Spleen (tissue), 11 donors: ENCODE data around the gene RAI2. TPM values are rescaled to one million over a fixed set of nuclear protein-coding genes. Genes with fewer than 3 reads are reported as not detected.

Experiments used
- DNase-seq: peaks from one replicate; pipeline ENCODE4 v3.0.0-alpha.2; 2020
- H3K27ac ChIP-seq, 8 donors: fragments of 200-600 bp; sonication (generic) in 7 of 8; 1 replicate in 4 of 8; 2 replicates in 4 of 8; pipeline versions ENCODE4 v1.5.0 to v1.8.0; 2016 to 2021; ENCODE audit warnings: inconsistent platforms in 4 of 8, mild to moderate bottlenecking in 4 of 8, moderate library complexity in 1 of 8
- H3K27me3 ChIP-seq, 7 donors: fragments of 200-600 bp; sonication (generic) in 6 of 7; replicated peaks in 1 of 7; 1 replicate in 4 of 7; 2 replicates in 3 of 7; pipeline versions ENCODE4 v1.5.0 to v1.8.0; 2016 to 2021; ENCODE audit warnings: inconsistent platforms in 3 of 7, mild to moderate bottlenecking in 1 of 7
- H3K36me3 ChIP-seq, 6 donors: fragments of 200-600 bp; sonication (generic) in 5 of 6; 1 replicate in 4 of 6; 2 replicates in 2 of 6; pipeline versions ENCODE4 v1.5.0 to v1.8.0; 2016 to 2021; ENCODE audit warnings: inconsistent platforms in 2 of 6
- H3K4me1 ChIP-seq, 6 donors: fragments of 200-600 bp; sonication (generic) in 5 of 6; 1 replicate in 3 of 6; 2 replicates in 3 of 6; pipeline versions ENCODE4 v1.5.0 to v1.8.0; 2016 to 2021; ENCODE audit warnings: inconsistent platforms in 3 of 6
- H3K4me3 ChIP-seq, 8 donors: fragments of 200-600 bp; sonication (generic) in 7 of 8; 1 replicate in 4 of 8; 2 replicates in 4 of 8; pipeline versions ENCODE4 v1.5.0 to v1.8.0; 2016 to 2021; ENCODE audit warnings: inconsistent platforms in 4 of 8, mild to moderate bottlenecking in 4 of 8, moderate library complexity in 2 of 8
- H3K9me3 ChIP-seq, 8 donors: fragments of 200-600 bp; sonication (generic) in 7 of 8; 1 replicate in 4 of 8; 2 replicates in 4 of 8; pipeline versions ENCODE4 v1.5.0 to v1.8.0; 2016 to 2021; ENCODE audit warnings: inconsistent platforms in 4 of 8
- POLR2A ChIP-seq, 3 donors: fragments of 450-650 bp; IDR thresholded peaks; one replicate each; pipeline ENCODE4 v1.5.1; 2017; ENCODE audit warnings: antibody characterized with exemption in 3 of 3, mild to moderate bottlenecking in 1 of 3
- POLR2AphosphoS5 ChIP-seq, 3 donors: sonication (generic); formaldehyde crosslinking; IDR thresholded peaks; one replicate each; pipeline ENCODE4 v1.5.1; 2017; ENCODE audit warnings: antibody characterized with exemption in 3 of 3
- WGBS, 5 donors: extraction: QIAGEN DNeasy Blood & Tissue Kit in 3 of 5; methylation state at CpG; one replicate each; pipeline versions ENCODE4 v1.1.5 to v1.1.7; 2013 to 2018; 5-methylcytosine and 5-hydroxymethylcytosine counted together
- intact Hi-C: fragments of 100-400 bp; cut with DNase I; formaldehyde crosslinking; loops from one replicate; pipeline ENCODE4 v1.15.0; 2023; ENCODE audit warnings: low total_unique reads
- polyA plus RNA-seq, 3 donors: library from polyadenylated mRNA; stranded (reverse); fragments of 200-250 nt; gene quantifications; one replicate each; pipeline ENCODE4 v1.2.1, GENCODE V29; 2013
- total RNA-seq, 7 donors: library from RNA; depleted of rRNA in 3 of 7; stranded (reverse); fragments of >200 nt in 3 of 7; fragmentation: NEBNext Ultra II Directional in 4 of 7; extraction: Animal tissue kit (Norgen Biotek cat#: 25700) in 4 of 7; gene quantifications; one replicate each; pipeline versions ENCODE4 v1.1.0 to v1.2.1, GENCODE V29; 2016 to 2021
- TF ChIP-seq, protein P1 (sequence below), 11 experiments: fragments of 200-600 bp in 7 of 11; fragments of 450-650 bp in 4 of 11; sonication (generic) in 4 of 11; IDR thresholded peaks in 8 of 11; conservative IDR thresholded peaks in 3 of 11; 1 replicate in 7 of 11; 2 replicates in 4 of 11; pipeline versions ENCODE4 v1.4.0 to v1.8.0; 2016 to 2021; ENCODE audit warnings: antibody characterized with exemption in 11 of 11, inconsistent platforms in 4 of 11, mild to moderate bottlenecking in 1 of 11
- donor health status: healthy with polysubstance abuse.
- donor health status: DM: no; HTN: no; CAD: no; lungs with moderate emphysema.
- donor health status: DM: no; HTN: no; CAD: no.
- donor health status: Bipolar disorder and iron deficiency.
- donor health status: healthy.
- donor health status: DM: no; HTN: no; CAD: no.
- donor health status: DM: yes; HTN: yes; CAD: no.

The RAI2 gene
- total and polyA plus RNA-seq, 10 donors: 2.2 to 6.3 (median 4.0) TPM

DNA sequence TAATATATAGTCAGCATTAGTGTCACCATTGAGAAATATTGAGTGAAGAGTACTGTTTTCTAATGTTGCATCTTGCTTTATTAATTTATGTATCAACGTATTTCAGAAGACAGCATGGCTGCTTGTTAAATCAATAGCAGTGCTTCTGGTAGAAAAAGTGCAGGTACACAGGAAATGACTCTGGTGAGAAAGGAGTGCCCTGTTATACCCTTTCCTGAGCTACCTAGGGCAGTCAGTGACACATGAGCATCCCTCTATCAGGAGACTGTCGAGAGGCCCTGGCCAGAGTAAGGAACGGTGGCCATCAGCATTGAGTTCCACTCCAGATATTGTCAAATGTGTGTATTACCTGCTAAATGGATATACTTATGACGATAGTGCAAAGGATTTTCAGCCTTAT, 81.7 kb downstream of the RAI2 start:
- no peak for DNase-seq
- no peaks in the 10 kb centered on the region for H3K36me3 ChIP-seq
- intact Hi-C loops: no loop called here
- WGBS, 5 donors: 83 to 90% (median 86%) methylated on average over 4 of the region's 4 CpGs
- H3K9me3 ChIP-seq: peaks cover 0 to 14% (median 0%) of the 10 kb centered on the region in 8 donors
- H3K4me3 ChIP-seq: no peak overlapping the region
- peaks cover 0 to 5% (median 0%) of the 10 kb centered on the region in 7 donors for H3K27me3 ChIP-seq
- H3K27ac ChIP-seq: no peak overlapping the region
- TF ChIP-seq POLR2A (IDR thresholded peaks at IDR 0.05): no peak
- TF ChIP-seq, protein P1, sequence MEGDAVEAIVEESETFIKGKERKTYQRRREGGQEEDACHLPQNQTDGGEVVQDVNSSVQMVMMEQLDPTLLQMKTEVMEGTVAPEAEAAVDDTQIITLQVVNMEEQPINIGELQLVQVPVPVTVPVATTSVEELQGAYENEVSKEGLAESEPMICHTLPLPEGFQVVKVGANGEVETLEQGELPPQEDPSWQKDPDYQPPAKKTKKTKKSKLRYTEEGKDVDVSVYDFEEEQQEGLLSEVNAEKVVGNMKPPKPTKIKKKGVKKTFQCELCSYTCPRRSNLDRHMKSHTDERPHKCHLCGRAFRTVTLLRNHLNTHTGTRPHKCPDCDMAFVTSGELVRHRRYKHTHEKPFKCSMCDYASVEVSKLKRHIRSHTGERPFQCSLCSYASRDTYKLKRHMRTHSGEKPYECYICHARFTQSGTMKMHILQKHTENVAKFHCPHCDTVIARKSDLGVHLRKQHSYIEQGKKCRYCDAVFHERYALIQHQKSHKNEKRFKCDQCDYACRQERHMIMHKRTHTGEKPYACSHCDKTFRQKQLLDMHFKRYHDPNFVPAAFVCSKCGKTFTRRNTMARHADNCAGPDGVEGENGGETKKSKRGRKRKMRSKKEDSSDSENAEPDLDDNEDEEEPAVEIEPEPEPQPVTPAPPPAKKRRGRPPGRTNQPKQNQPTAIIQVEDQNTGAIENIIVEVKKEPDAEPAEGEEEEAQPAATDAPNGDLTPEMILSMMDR (IDR thresholded peaks at IDR 0.05 in 8 of 11, conservative IDR thresholded peaks at IDR 0.05 in 3 of 11): no peak
- no peak for TF ChIP-seq POLR2AphosphoS5 (IDR thresholded peaks at IDR 0.05)
- no peaks in the 10 kb centered on the region for H3K4me1 ChIP-seq

DNA sequence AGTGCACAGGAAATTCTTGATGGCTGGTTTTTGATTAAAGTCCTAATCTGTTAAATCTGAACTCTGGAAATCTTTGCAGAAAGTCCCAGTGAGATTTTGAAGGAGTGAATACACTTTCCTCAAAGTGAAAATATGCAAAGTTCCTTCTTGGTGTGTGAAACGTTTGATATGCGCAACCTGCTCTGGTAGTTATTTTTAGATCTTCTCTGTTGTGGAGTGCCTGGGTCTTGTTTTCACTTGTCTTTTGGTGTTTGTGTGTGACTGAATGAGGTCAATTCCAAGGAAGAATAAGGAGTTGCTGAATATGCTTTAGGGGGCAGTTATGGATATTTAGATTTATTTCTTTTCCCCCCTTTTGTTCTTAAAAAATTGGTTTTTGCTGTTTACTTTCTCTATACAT, 82.1 kb downstream of the RAI2 start:
- Histone ChIP-seq H3K27me3 (peaks cover 0 to 5% (median 0%) of the 10 kb centered on the region in 7 donors), H3K4me3 (no peak overlapping the region), H3K36me3 (no peaks in the 10 kb centered on the region), H3K9me3 (peaks cover 0 to 14% (median 0%) of the 10 kb centered on the region in 8 donors), H3K4me1 (no peaks in the 10 kb centered on the region), H3K27ac (no peak overlapping the region)
- no peak for TF ChIP-seq POLR2A (IDR thresholded peaks at IDR 0.05)
- no peak for TF ChIP-seq POLR2AphosphoS5 (IDR thresholded peaks at IDR 0.05)
- TF ChIP-seq, protein P1 (IDR thresholded peaks at IDR 0.05 in 8 of 11, conservative IDR thresholded peaks at IDR 0.05 in 3 of 11): no peak
- WGBS, 5 donors: 3 to 71% (median 33%) methylated on average over 2 of the region's 2 CpGs
- intact Hi-C loops: no loop called here
- DNase-seq: no peak

DNA sequence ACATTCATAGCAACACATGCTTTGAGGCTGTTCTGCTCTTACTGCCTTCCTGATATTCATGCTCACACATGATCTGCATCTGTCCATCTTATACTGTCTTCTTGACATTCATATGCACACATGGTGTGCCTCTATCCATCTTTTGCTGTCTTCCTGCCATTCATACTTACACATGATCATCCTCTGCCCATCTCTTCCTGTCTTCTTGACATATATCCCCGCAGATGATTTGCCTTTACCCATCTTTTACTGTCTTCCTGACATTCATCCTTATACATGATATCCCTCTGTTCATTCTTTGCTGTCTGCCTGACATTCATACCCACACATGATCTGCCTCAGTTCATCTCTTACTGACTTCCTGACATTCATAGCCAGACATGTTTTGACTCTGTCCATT, 87.0 kb downstream of the RAI2 start:
- Histone ChIP-seq H3K36me3 (no peaks in the 10 kb centered on the region), H3K4me3 (no peak overlapping the region), H3K27me3 (peaks cover 0 to 5% (median 0%) of the 10 kb centered on the region in 7 donors), H3K4me1 (no peaks in the 10 kb centered on the region), H3K27ac (no peak overlapping the region), H3K9me3 (no peaks in the 10 kb centered on the region)
- no peak for DNase-seq
- TF ChIP-seq POLR2AphosphoS5 (IDR thresholded peaks at IDR 0.05): no peak
- TF ChIP-seq POLR2A (IDR thresholded peaks at IDR 0.05): no peak
- TF ChIP-seq, protein P1 (IDR thresholded peaks at IDR 0.05 in 8 of 11, conservative IDR thresholded peaks at IDR 0.05 in 3 of 11): no peak
- 74 to 90% (median 87%) methylated on average over 1 of the region's 1 CpG for WGBS, 5 donors
- intact Hi-C loops: no loop called here

DNA sequence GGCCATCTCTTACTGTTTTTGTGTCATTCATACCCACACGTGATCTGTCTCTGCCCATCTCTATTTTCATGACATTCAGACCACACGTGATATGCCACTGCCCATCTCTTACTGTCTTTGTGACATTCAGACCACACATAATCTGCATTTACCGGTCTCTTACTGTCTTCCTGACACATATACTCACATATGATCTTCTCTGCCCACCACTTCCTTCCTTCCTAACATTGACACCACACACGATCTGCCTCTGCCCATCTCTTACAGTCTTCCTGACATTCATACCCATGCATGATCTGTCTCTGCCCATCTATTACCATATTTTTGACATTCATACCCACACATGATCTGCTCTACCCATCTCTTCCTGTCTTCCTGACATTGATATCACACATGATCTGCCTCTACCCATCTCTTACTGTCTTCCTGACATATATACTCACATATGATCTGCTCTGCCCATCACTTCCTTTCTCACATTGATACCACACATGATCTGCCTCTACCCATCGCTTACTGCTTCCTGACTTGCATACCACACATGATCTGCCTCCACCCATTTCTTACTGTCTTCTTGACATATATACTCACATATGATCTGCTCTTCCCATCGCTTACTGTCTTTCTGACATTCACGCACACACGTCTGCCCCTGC, 87.7 kb downstream of the RAI2 start:
- Histone ChIP-seq H3K27ac (no peak overlapping the region), H3K4me3 (no peak overlapping the region), H3K9me3 (no peaks in the 10 kb centered on the region), H3K4me1 (no peaks in the 10 kb centered on the region), H3K36me3 (no peaks in the 10 kb centered on the region), H3K27me3 (peaks cover 0 to 5% (median 0%) of the 10 kb centered on the region in 7 donors)
- DNase-seq: no peak
- intact Hi-C loops: no loop called here
- 63 to 69% (median 66%) methylated on average over 8 of the region's 8 CpGs for WGBS, 5 donors
- no peak for TF ChIP-seq POLR2A (IDR thresholded peaks at IDR 0.05)
- TF ChIP-seq, protein P1 (IDR thresholded peaks at IDR 0.05 in 8 of 11, conservative IDR thresholded peaks at IDR 0.05 in 3 of 11): no peak
- no peak for TF ChIP-seq POLR2AphosphoS5 (IDR thresholded peaks at IDR 0.05)
